Measurements from ENCODE around the gene RAB44.

RAB44 gene

GRCh38 chr6:36735110-36736071, 37.8 kb downstream of the RAB44 start:
- peak; percentile 22 for DNase-seq (ENCODE audit: low read depth)
- peak overlapping the region; percentile 11 for H3K4me3 ChIP-seq (ENCODE audit: low read length)

GRCh38 chr6:36737043-36737785, 39.6 kb downstream of the RAB44 start:
- H3K4me3 ChIP-seq (ENCODE audit: low read length), result no peak overlapping the region
- TF ChIP-seq CTCF (conservative IDR thresholded peaks at IDR 0.05; ENCODE audit: low read depth, low read length), result no peak
- DNase-seq (ENCODE audit: low read depth), result no peak

More at GRCh38 chr6:36735110-36736071, 37.8 kb downstream of the RAB44 start:
- peak; percentile 19 for TF ChIP-seq CTCF (conservative IDR thresholded peaks at IDR 0.05; ENCODE audit: low read depth, low read length)

GRCh38 chr6:36738108-36738507, 40.5 kb downstream of the RAB44 start:
- no peak for DNase-seq (ENCODE audit: low read depth)
- no peak for TF ChIP-seq CTCF (conservative IDR thresholded peaks at IDR 0.05; ENCODE audit: low read depth, low read length)
- no peak overlapping the region for H3K4me3 ChIP-seq (ENCODE audit: low read length)

GRCh38 chr6:36739947-36740817, 42.6 kb downstream of the RAB44 start:
- TF ChIP-seq CTCF (conservative IDR thresholded peaks at IDR 0.05; ENCODE audit: low read depth, low read length), result no peak
- DNase-seq (ENCODE audit: low read depth), result no peak
- no peak overlapping the region for H3K4me3 ChIP-seq (ENCODE audit: low read length)

- no peak overlapping the region for H3K4me3 ChIP-seq (ENCODE audit: low read length)
- no peak for TF ChIP-seq CTCF (conservative IDR thresholded peaks at IDR 0.05; ENCODE audit: low read depth, low read length)
- DNase-seq (ENCODE audit: low read depth), result no peak
Measured at GRCh38 chr6:36740818-36741179, 43.2 kb downstream of the RAB44 start.

- no peak for DNase-seq (ENCODE audit: low read depth)
Measured at GRCh38 chr6:36742146-36742545, 44.5 kb downstream of the RAB44 start.

More at GRCh38 chr6:36742146-36742545, 44.5 kb downstream of the RAB44 start:
- no peak overlapping the region for H3K4me3 ChIP-seq (ENCODE audit: low read length)
- no peak for TF ChIP-seq CTCF (conservative IDR thresholded peaks at IDR 0.05; ENCODE audit: low read depth, low read length)
